ENCODE measurements around the gene DDX24. TPM values are rescaled to one million over a fixed set of nuclear protein-coding genes. Genes with fewer than 3 reads are reported as not detected.

Gene DDX24
- total RNA-seq, 4 donors from 2014 or later = 106 to 215 (median 147) TPM

- ATAC-seq (ENCODE audit: low FRiP score) (no peak), DNase-seq (ENCODE audit: low spot score) (no peak)
Measured at GRCh38 chr14:94049625-94050023, 31.4 kb downstream of the DDX24 start.

GRCh38 chr14:94048691-94049624 lies 32.0 kb downstream of the DDX24 start:
- no peak for ATAC-seq (ENCODE audit: low FRiP score)
- no peak for DNase-seq (ENCODE audit: low spot score)
- TF ChIP-seq, protein P1, sequence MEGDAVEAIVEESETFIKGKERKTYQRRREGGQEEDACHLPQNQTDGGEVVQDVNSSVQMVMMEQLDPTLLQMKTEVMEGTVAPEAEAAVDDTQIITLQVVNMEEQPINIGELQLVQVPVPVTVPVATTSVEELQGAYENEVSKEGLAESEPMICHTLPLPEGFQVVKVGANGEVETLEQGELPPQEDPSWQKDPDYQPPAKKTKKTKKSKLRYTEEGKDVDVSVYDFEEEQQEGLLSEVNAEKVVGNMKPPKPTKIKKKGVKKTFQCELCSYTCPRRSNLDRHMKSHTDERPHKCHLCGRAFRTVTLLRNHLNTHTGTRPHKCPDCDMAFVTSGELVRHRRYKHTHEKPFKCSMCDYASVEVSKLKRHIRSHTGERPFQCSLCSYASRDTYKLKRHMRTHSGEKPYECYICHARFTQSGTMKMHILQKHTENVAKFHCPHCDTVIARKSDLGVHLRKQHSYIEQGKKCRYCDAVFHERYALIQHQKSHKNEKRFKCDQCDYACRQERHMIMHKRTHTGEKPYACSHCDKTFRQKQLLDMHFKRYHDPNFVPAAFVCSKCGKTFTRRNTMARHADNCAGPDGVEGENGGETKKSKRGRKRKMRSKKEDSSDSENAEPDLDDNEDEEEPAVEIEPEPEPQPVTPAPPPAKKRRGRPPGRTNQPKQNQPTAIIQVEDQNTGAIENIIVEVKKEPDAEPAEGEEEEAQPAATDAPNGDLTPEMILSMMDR (IDR thresholded peaks at IDR 0.05) = no peak

More at GRCh38 chr14:94049625-94050023, 31.4 kb downstream of the DDX24 start:
- TF ChIP-seq, protein P1 (IDR thresholded peaks at IDR 0.05) = no peak

GRCh38 chr14:94047581-94047980 lies 33.4 kb downstream of the DDX24 start:
- no peak for ATAC-seq (ENCODE audit: low FRiP score)
- DNase-seq (ENCODE audit: low spot score) = no peak
- TF ChIP-seq, protein P1 (IDR thresholded peaks at IDR 0.05) = no peak

DNA sequence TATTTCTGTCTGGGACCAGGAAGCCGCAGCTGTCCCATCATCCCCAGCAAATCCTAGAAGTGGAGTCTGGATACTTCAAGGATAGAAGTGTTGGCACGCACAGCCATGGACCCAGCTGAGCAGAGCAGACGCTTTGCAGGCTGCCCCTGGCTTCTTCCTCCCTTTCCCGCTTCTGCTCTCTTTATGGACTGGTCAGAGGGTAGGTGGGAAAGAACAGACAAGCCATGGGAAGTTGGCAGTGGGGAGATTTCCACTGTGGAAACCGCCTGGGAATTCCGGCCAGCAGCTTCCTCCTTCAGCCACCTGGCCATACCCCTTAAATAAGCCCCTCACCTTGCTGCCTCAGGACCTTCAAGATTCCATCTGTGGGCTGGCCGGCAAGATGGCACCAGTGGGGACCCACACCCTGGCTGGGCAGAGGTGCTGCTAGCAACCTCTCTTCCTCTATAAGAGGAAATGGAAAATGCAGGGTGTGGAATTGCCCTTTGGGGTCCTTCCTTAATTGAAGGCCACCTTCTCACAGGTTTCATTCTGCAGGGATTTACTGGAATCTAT lies 34.2 kb downstream of the DDX24 start:
- DNase-seq (ENCODE audit: low spot score) = no peak
- ATAC-seq (ENCODE audit: low FRiP score) = no peak
- TF ChIP-seq, protein P1 (IDR thresholded peaks at IDR 0.05) = no peak

GRCh38 chr14:94045563-94046345 lies 35.2 kb downstream of the DDX24 start:
- DNase-seq (ENCODE audit: low spot score) (no peak), ATAC-seq (ENCODE audit: low FRiP score) (no peak)
- TF ChIP-seq, protein P1 (IDR thresholded peaks at IDR 0.05) = no peak

DNA sequence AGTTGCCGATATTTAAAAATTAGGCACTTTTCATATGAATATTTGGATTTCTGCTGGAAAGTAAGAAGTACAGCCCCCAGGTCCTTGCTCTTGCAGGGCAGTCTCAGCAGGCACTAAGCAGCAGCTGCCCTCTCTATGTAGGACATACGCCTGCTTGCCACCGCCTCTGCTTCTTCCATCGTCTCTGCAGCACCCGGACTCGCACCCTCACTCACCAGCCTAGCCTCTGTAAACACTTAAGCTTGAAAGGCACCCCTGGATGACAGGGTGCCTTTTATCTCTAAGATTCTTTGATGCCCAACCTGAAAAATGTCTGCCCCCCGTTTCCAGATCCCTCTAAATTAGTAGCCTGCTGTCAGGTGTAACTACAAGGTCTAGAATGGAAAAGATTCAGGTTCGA lies 35.9 kb downstream of the DDX24 start:
- TF ChIP-seq, protein P1 (IDR thresholded peaks at IDR 0.05) = no peak
- no peak for DNase-seq (ENCODE audit: low spot score)
- ATAC-seq (ENCODE audit: low FRiP score) = no peak

Measured in omental fat pad (tissue), 4 donors.